SK-N-SH treated with all-trans-retinoic acid at 6 μM for 48 hours (cell line): ENCODE results near the gene MID1IP1.

Experiments
- ATAC-seq: fragments of 200-7000 bp; cut with Tn5 transposase; 3 replicates; pipeline ENCODE4 v1.9.1; 2020; ENCODE audit warnings: mild to moderate bottlenecking, moderate library complexity
- ARNTL ChIP-seq: fragments of 450-650 bp; formaldehyde crosslinking; IDR thresholded peaks from 2 replicates; pipeline ENCODE4 v1.5.0; 2020; ENCODE audit warnings: low read depth, mild to moderate bottlenecking, moderate library complexity, borderline replicate concordance
- BACH2 ChIP-seq: fragments of 250-450 bp; sonication (Bioruptor Pico); IDR thresholded peaks from 2 replicates; pipeline ENCODE4 v1.9.0; 2021; ENCODE audit warnings: mild to moderate bottlenecking, borderline replicate concordance
- CREB5 ChIP-seq: fragments of 250-450 bp; sonication (Bioruptor Pico); IDR thresholded peaks from 2 replicates; pipeline ENCODE4 v1.5.1; 2020; ENCODE audit warnings: low read depth, mild to moderate bottlenecking, moderate library complexity
- CSDC2 ChIP-seq: fragments of 250-450 bp; sonication (Bioruptor Pico); IDR thresholded peaks from 2 replicates; pipeline ENCODE4 v1.5.0; 2020; ENCODE audit warnings: mild to moderate bottlenecking, moderate library complexity
- CSRNP3 ChIP-seq: fragments of 250-450 bp; sonication (Bioruptor Pico); IDR thresholded peaks from 2 replicates; pipeline ENCODE4 v1.5.1; 2021; ENCODE audit warnings: mild to moderate bottlenecking, moderate library complexity
- ESRRG ChIP-seq: fragments of 250-450 bp; sonication (Bioruptor Pico); IDR thresholded peaks from 2 replicates; pipeline ENCODE4 v1.6.1; 2021; ENCODE audit warnings: mild to moderate bottlenecking
- GLIS3 ChIP-seq: fragments of 250-450 bp; sonication (Bioruptor Pico); IDR thresholded peaks from 2 replicates; pipeline ENCODE4 v1.5.0; 2020; ENCODE audit warnings: mild to moderate bottlenecking, moderate library complexity
- ISL1 ChIP-seq: fragments of 250-450 bp; sonication (Bioruptor Pico); IDR thresholded peaks from 2 replicates; pipeline ENCODE4 v2.1.2; 2022; ENCODE audit warnings: mild to moderate bottlenecking, moderate library complexity
- OSR1 ChIP-seq: fragments of 250-450 bp; sonication (Bioruptor Pico); IDR thresholded peaks from 2 replicates; pipeline ENCODE4 v1.8.0; 2022; ENCODE audit warnings: moderate library complexity, mild to moderate bottlenecking, inconsistent platforms
- PATZ1 ChIP-seq: fragments of 250-450 bp; sonication (Bioruptor Pico); IDR thresholded peaks from 2 replicates; pipeline ENCODE4 v1.8.0; 2020; ENCODE audit warnings: mild to moderate bottlenecking, moderate library complexity, borderline replicate concordance
- POU6F1 ChIP-seq: fragments of 250-450 bp; sonication (Bioruptor Pico); IDR thresholded peaks from 2 replicates; pipeline ENCODE4 v1.8.0; 2021; ENCODE audit warnings: low read depth, mild to moderate bottlenecking, moderate library complexity, borderline replicate concordance
- PPARA ChIP-seq: fragments of 250-450 bp; sonication (Bioruptor Pico); IDR thresholded peaks from 2 replicates; pipeline ENCODE4 v1.5.0; 2020; ENCODE audit warnings: mild to moderate bottlenecking, borderline replicate concordance
- RARB ChIP-seq: fragments of 250-450 bp; sonication (Bioruptor Pico); IDR thresholded peaks from 2 replicates; pipeline ENCODE4 v1.8.0; 2021; ENCODE audit warnings: mild to moderate bottlenecking, moderate library complexity
- SNAI2 ChIP-seq: fragments of 250-450 bp; sonication (Bioruptor Pico); IDR thresholded peaks from 2 replicates; pipeline ENCODE4 v1.5.0; 2020; ENCODE audit warnings: mild to moderate bottlenecking, moderate library complexity
- TCF4 ChIP-seq: fragments of 250-450 bp; sonication (Bioruptor Pico); IDR thresholded peaks from 2 replicates; pipeline ENCODE4 v1.8.0; 2021; ENCODE audit warnings: mild to moderate bottlenecking, moderate library complexity, borderline replicate concordance
- TOX ChIP-seq: fragments of 250-450 bp; sonication (Bioruptor Pico); IDR thresholded peaks from 2 replicates; pipeline ENCODE4 v1.8.0; 2021; ENCODE audit warnings: mild to moderate bottlenecking, moderate library complexity, borderline replicate concordance
- ZC3H10 ChIP-seq: fragments of 250-450 bp; sonication (Bioruptor Pico); IDR thresholded peaks from 2 replicates; pipeline ENCODE4 v1.5.1; 2021; ENCODE audit warnings: mild to moderate bottlenecking, moderate library complexity
- ZFP3 ChIP-seq: fragments of 250-450 bp; sonication (Bioruptor Pico); IDR thresholded peaks from 2 replicates; pipeline ENCODE4 v1.5.0; 2020; ENCODE audit warnings: mild to moderate bottlenecking, moderate library complexity
- ZFP30 ChIP-seq: fragments of 450-650 bp; formaldehyde crosslinking; IDR thresholded peaks from 2 replicates; pipeline ENCODE4 v1.5.0; 2022; ENCODE audit warnings: mild to moderate bottlenecking, moderate library complexity
- ZNF565 ChIP-seq: fragments of 450-650 bp; formaldehyde crosslinking; conservative IDR thresholded peaks from 2 replicates; pipeline ENCODE4 v1.5.0; 2020; ENCODE audit warnings: low read depth, mild to moderate bottlenecking, moderate library complexity
- ZNF70 ChIP-seq: fragments of 450-650 bp; formaldehyde crosslinking; IDR thresholded peaks from 2 replicates; pipeline ENCODE4 v1.5.0; 2020; ENCODE audit warnings: mild to moderate bottlenecking, moderate library complexity
- ZNF8 ChIP-seq: fragments of 450-650 bp; formaldehyde crosslinking; IDR thresholded peaks from 2 replicates; pipeline ENCODE4 v1.5.0; 2020; ENCODE audit warnings: mild to moderate bottlenecking, moderate library complexity

MID1IP1 gene

GRCh38 chrX:38817004-38817703 is 15.9 kb downstream of the MID1IP1 start:
- no peak for ATAC-seq
- no peak for TF ChIP-seq ESRRG (CRISPR knock-in tag)
- no peak for TF ChIP-seq ZNF70 (CRISPR knock-in tag)
- TF ChIP-seq GLIS3 (CRISPR knock-in tag) = no peak
- TF ChIP-seq BACH2 (CRISPR knock-in tag) = no peak
- TF ChIP-seq OSR1 (CRISPR knock-in tag) = no peak
- TF ChIP-seq CREB5 (CRISPR knock-in tag) = no peak
- TF ChIP-seq RARB (CRISPR knock-in tag) = no peak

GRCh38 chrX:38819163-38819562 is 17.9 kb downstream of the MID1IP1 start:
- no peak for ATAC-seq
- TF ChIP-seq GLIS3 (CRISPR knock-in tag) (no peak), OSR1 (CRISPR knock-in tag) (no peak), ZFP30 (CRISPR knock-in tag) (no peak), ARNTL (CRISPR knock-in tag) (no peak), SNAI2 (CRISPR knock-in tag) (no peak), BACH2 (CRISPR knock-in tag) (no peak), TOX (CRISPR knock-in tag) (no peak), RARB (CRISPR knock-in tag) (no peak), ZFP3 (no peak), TCF4 (CRISPR knock-in tag) (no peak), PATZ1 (no peak), CSDC2 (CRISPR knock-in tag) (no peak), ZNF565 (CRISPR knock-in tag) (no peak), POU6F1 (CRISPR knock-in tag) (no peak), ESRRG (CRISPR knock-in tag) (no peak), ZNF8 (no peak), ISL1 (CRISPR knock-in tag) (no peak), ZC3H10 (CRISPR knock-in tag) (no peak)

- no peak for ATAC-seq
- no peak for TF ChIP-seq ESRRG (CRISPR knock-in tag)
- TF ChIP-seq PPARA (CRISPR knock-in tag) = no peak
- TF ChIP-seq ZFP30 (CRISPR knock-in tag) = no peak
- TF ChIP-seq POU6F1 (CRISPR knock-in tag) = no peak
- no peak for TF ChIP-seq CSRNP3 (CRISPR knock-in tag)
- no peak for TF ChIP-seq ZNF70 (CRISPR knock-in tag)
- no peak for TF ChIP-seq ZNF8
- no peak for TF ChIP-seq TOX (CRISPR knock-in tag)
- TF ChIP-seq TCF4 (CRISPR knock-in tag) = no peak
- no peak for TF ChIP-seq PATZ1
- TF ChIP-seq BACH2 (CRISPR knock-in tag) = no peak
- TF ChIP-seq RARB (CRISPR knock-in tag) = no peak
- no peak for TF ChIP-seq CREB5 (CRISPR knock-in tag)
- TF ChIP-seq ISL1 (CRISPR knock-in tag) = no peak
- TF ChIP-seq ZFP3 = no peak
- no peak for TF ChIP-seq GLIS3 (CRISPR knock-in tag)
- no peak for TF ChIP-seq ZC3H10 (CRISPR knock-in tag)
These were observed 18.4 kb downstream of the MID1IP1 start for GRCh38 chrX:38819709-38820108.
